Measurements from ENCODE around the gene GAP43.
"Not testable (repeated sequence)": the region's sequence is repeated elsewhere in the genome, so short reads cannot be mapped to it uniquely, and the experiment has no call there.

The GAP43 gene

DNA sequence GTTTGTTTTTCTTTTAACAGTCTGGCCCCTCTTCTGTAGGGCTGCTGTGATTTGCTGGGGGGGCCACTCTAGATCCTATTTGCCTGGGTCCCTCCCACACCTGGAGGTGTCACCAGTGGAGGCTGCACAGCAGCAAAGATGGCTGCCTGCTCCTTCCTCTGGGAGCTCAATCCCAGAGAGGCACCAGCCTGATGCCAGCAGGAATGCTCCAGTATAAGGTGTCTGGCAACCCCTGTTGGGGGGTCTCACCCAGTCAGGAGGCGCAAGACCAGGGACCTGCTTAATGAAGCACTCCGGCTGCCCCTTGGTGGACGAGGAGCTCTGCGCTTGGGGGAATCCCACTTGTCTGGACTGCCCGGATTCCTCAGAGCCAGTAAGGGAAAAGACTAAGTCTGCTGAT lies 118.3 kb downstream of the GAP43 start:
- H3K4me3 ChIP-seq (ENCODE audit: low read depth, low read length), result no peak overlapping the region
- TF ChIP-seq, protein P1, sequence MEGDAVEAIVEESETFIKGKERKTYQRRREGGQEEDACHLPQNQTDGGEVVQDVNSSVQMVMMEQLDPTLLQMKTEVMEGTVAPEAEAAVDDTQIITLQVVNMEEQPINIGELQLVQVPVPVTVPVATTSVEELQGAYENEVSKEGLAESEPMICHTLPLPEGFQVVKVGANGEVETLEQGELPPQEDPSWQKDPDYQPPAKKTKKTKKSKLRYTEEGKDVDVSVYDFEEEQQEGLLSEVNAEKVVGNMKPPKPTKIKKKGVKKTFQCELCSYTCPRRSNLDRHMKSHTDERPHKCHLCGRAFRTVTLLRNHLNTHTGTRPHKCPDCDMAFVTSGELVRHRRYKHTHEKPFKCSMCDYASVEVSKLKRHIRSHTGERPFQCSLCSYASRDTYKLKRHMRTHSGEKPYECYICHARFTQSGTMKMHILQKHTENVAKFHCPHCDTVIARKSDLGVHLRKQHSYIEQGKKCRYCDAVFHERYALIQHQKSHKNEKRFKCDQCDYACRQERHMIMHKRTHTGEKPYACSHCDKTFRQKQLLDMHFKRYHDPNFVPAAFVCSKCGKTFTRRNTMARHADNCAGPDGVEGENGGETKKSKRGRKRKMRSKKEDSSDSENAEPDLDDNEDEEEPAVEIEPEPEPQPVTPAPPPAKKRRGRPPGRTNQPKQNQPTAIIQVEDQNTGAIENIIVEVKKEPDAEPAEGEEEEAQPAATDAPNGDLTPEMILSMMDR (IDR thresholded peaks at IDR 0.05; ENCODE audit: borderline replicate concordance, insufficient read depth, low read depth, low read length), result no peak

DNA sequence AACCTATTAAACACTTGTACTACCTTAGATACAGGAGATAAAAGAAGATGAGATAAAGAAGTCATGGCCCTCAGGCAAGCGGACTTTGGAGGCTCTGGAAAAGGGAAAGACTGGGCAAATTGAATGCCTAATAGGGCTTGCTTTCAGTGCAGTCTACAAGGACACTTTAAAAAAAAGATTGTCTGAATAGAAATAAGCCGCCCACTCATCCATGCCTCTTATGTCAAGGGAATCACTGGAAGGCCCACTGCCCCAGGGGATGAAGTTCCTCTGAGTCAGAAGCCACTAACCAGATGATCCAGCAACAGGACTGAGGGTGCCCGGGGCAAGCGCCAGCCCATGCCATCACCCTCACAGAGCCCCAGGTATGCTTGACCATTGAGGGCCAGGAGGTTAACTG lies 121.2 kb downstream of the GAP43 start:
- not testable (repeated sequence) for H3K4me3 ChIP-seq (ENCODE audit: low read depth, low read length)

DNA sequence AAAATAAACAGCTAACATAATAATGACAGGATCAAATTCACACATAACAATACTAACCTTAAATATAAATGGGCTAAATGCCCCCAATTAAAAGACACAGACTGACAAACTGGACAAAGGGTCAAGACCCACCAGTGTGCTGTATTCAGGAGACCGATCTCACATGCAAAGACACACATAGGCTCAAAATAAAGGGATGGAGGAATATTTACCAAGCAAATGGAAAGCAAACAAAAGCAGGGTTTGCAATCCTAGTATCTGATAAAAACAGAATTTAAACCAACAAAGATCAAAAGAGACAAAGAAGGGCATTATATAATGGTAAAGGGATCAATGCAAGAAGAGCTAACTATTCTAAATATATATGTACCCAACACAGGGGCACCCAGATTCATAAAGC lies 129.7 kb downstream of the GAP43 start:
- H3K4me3 ChIP-seq (ENCODE audit: low read depth, low read length), result not testable (repeated sequence)

DNA sequence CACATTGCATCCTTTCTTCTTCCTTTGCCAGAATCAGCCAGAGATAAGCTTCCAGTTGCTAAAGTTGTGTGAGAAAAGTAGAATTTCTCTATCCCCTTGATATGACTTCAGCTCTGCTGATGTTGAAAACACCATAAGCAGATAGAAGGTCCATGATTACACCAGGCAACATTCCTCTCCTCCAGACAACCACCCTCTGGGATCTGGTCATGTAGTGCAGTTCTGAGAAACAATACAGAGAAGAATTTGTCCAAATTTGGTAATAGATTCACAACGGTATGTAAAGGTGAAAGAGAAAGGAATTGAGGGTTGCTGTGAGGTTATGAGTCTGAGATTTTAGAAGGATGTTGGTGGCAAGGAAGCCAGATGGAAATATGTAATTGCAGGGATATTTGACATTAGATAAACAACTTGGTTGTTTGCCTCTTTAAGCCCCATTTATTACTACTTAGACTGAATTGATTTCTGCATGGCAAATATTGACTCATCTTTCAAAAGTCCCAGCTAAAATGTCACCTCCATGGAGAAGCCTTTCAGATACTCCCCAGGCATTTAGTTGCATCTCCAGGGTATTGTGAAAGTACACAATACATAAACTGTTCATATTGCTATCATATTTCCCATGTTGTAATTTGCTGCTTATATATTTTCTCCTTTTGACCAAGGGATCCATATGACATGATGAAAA lies 134.9 kb downstream of the GAP43 start:
- TF ChIP-seq, protein P1 (IDR thresholded peaks at IDR 0.05; ENCODE audit: borderline replicate concordance, insufficient read depth, low read depth, low read length), result no peak
- H3K4me3 ChIP-seq (ENCODE audit: low read depth, low read length), result no peak overlapping the region

DNA sequence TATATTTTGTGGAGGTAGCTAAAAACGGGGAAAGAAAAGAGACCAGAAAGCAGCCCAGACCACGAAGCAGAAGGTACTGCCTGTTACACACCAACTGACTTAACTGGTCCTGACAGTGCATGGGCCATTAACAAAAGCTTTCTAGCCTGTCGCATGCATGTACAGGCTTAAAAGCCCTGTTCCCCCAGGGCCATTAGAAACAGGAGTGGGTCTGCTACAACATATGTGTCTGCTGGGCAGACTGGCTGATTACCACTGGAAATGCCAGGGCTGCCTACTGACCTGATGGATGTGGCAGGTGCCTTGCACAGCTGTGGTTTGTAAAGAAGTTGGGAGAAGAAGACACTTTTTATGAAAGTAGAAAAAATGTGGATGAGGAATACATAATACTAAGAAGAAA lies 137.4 kb downstream of the GAP43 start:
- H3K4me3 ChIP-seq (ENCODE audit: low read depth, low read length), result no peak overlapping the region
- TF ChIP-seq, protein P1 (IDR thresholded peaks at IDR 0.05; ENCODE audit: borderline replicate concordance, insufficient read depth, low read depth, low read length), result no peak

DNA sequence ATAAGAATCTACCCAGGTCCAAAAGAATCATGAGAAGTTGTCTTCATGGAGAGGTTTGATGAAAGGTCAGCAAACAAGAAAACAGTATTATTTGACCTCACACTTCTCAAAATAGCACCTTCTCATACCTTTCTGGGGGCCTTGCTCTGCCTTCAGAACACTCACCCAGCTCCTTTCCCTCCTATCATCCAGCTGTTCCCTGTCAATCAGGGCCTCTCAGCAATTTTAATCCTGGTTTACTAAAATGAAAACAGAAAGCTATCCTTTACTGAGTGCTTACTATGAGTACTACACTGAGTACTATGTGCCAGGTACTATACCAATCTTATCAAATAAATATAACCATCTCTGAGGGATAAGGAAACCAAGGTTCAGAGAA lies 138.6 kb downstream of the GAP43 start:
- no peak overlapping the region for H3K4me3 ChIP-seq (ENCODE audit: low read depth, low read length)
- TF ChIP-seq, protein P1 (IDR thresholded peaks at IDR 0.05; ENCODE audit: borderline replicate concordance, insufficient read depth, low read depth, low read length), result no peak

DNA sequence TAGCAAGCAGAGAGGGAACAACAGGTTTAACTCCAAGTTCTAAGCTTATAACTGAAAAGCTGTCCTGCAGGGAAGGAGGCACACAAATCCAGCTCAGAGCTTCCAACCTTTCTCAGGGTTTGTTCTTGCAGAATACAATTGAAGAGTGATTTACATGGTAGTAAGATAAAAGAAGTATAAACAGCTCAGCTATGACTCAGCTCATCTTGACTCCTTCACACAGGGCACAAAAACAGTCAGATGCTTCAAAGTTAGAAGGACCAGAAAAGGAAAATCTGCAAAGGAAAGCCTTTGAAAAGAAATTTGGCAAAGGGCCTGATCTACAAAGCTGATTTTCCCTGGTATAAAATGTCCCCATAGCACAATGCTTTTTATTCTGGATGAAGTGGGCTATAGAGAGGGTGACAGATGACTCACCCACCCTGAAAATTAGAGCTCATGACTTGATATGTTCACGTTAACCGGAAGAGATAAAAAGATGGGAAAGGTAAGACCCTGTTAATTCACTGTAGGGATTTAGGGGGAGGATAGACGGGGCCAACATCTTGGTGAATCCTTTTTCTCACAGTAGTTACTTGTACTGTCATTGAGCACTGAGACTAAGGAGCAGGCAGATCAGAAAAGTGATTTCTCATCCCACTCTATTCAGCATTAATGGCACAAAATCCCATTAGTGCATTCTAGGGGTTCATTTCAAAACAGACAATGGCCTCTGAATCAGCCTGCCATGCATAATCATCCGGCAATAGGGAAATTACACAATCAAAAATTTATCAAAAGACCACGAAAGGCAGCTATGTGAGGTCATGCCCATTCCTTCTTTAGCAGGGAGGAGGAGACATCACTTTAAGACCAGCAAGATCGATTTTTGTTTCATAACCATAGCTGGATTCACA lies 143.5 kb downstream of the GAP43 start:
- no peak overlapping the region for H3K4me3 ChIP-seq (ENCODE audit: low read depth, low read length)
- TF ChIP-seq, protein P1 (IDR thresholded peaks at IDR 0.05; ENCODE audit: borderline replicate concordance, insufficient read depth, low read depth, low read length), result no peak

DNA sequence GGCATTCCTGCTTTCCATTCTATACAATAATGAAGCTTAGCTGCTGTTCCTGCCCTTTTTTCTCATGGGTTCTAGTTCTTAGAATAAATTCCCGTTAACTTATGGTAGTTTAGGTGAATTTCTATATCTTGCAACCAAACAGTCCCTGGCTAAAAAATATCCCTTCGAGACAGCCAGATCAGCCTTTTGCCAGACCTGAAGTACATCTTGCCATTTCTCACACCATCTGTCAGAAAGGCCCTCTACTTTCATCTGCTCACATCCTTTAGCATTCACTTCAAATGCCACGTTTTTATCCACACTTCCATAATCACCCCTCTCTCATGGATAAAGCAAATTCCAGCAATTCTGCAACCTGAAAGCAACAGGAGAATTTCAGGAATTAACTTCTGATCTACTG lies 145.4 kb downstream of the GAP43 start:
- H3K4me3 ChIP-seq (ENCODE audit: low read depth, low read length), result no peak overlapping the region
- TF ChIP-seq, protein P1 (IDR thresholded peaks at IDR 0.05; ENCODE audit: borderline replicate concordance, insufficient read depth, low read depth, low read length), result no peak

Data from GM12875 (cell line).